Left cardiac atrium (tissue), 4 donors: ENCODE data around the gene PHLDA2. TPM values are rescaled to one million over a fixed set of nuclear protein-coding genes. Genes with fewer than 3 reads are reported as not detected.
"Not testable (repeated sequence)": the region's sequence is repeated elsewhere in the genome, so short reads cannot be mapped to it uniquely, and the experiment has no call there.

ENCODE experiments used
- ATAC-seq, 2 donors: fragments of 200-7000 bp; cut with Tn5 transposase; one replicate each; pipeline ENCODE4 v1.9.1; 2020; ENCODE audit warnings: mild to moderate bottlenecking in 2 of 2, moderate library complexity in 2 of 2
- DNase-seq: peaks from one replicate; pipeline ENCODE4 v3.0.0-alpha.2; 2020
- intact Hi-C, 2 donors: fragments of 100-400 bp; cut with DNase I; formaldehyde crosslinking; loops; one replicate each; pipeline versions ENCODE4 v1.14.1 to v1.15.1; 2022 to 2023
- total RNA-seq, 2 donors: library from RNA; stranded (reverse); fragmentation: NEBNext Ultra II Directional; extraction: Animal tissue kit (Norgen Biotek cat#: 25700); gene quantifications; one replicate each; pipeline ENCODE4 v1.2.1, GENCODE V29; 2021
- donor health status: DM: no; HTN: yes; CAD: no.
- donor health status: DM: no; HTN: yes; CAD: no; lungs with severe emphysema.
- donor health status: DM: yes; HTN: yes; CAD: no.
- donor health status: Dilated cardiomyopathy.

The PHLDA2 gene
- total RNA-seq, 2 donors from 2014 or later, result 2.2 to 3.4 TPM

DNA sequence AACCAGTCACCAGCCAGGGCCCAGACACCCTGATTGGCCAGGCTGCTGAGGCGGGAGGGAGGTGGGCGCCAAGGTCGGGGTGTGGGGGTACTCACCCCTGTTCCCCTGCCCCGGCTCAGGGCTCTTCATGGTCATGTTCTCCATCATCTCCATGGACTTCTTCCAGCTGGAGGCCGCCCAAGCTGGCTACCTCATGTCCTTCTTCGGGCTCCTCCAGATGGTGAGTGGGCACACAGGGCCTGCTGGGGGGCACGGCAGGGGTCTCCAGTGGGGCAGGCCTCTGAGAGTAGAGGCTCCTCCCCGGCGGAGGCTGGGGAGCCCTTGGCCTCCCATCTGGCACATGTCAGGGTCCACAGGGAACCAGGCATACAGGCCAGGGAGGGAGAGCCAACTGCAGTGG is 10.0 kb downstream of the PHLDA2 start:
- no peak for DNase-seq
- intact Hi-C loops, result no loop called here
- ATAC-seq, result no peak

DNA sequence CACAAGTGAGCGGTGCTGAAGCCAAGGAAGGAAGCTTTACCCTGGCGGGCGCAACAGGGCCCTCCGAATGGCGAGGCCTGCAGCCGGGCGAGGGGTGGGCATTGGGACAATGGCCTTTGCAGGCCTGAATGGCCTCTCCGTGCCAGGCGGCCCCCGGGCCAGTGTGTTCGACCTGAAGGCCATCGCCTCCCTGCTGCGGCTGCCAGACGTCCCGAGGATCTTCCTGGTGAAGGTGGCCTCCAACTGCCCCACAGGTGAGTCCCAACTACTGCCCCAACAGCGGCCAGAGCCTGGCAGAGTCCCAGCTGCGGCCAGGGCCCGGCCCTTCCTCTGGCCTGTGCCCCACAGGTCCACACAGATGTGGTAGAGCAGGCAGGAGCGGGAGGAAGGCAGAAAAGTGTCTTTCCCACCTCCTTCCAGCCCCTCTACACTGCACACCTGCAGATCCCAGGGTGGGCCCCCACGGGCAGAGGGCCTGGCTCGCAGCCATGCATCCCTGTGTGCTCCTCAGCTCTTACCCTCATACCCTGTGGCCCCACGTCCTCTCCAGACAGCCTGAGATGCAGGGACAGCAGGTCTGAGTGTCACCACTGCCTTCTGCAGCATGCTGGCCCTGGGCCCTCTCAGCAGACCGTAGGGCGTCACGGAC is 11.3 kb downstream of the PHLDA2 start:
- DNase-seq, result no peak
- intact Hi-C loops, result no loop called here
- no peak for ATAC-seq

DNA sequence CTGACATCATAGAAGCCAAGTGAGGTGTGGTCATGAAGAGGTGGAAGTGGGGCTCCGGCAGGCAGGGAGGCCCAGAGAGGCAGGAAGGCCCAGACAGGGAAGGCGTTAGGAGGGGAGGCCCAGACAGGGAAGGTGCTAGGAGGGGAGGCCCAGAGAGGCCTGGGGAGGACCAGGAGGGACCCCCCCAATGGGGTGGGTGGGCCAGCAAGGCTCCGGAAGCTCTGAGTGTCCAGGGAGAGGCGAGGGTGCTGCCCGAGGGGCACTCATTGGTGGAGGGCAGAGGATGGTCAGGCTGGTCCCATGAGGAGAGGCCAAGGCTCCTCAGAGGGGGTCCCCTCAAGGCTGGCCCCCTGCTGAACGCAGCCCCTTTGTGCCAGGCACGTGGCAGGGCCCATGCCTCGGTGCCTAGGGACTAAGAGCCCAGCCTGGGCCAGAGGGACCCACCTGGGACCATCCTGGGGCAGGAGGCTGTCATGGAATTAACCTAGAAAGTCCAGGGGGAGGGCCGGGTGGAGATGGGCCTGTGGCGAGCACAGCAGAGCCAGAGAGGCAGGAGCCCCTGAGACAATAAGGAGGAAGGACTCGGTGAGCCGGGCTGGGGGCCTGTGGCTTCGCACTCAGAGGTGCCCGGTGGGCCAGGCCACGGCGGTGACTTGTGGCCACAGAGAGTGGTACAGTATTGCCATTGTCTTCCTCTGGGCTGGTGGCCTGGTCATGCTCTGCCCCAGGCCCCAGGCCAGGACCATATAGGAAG is 12.2 kb downstream of the PHLDA2 start:
- intact Hi-C loops, result no loop called here
- ATAC-seq (no peak), DNase-seq (no peak)

DNA sequence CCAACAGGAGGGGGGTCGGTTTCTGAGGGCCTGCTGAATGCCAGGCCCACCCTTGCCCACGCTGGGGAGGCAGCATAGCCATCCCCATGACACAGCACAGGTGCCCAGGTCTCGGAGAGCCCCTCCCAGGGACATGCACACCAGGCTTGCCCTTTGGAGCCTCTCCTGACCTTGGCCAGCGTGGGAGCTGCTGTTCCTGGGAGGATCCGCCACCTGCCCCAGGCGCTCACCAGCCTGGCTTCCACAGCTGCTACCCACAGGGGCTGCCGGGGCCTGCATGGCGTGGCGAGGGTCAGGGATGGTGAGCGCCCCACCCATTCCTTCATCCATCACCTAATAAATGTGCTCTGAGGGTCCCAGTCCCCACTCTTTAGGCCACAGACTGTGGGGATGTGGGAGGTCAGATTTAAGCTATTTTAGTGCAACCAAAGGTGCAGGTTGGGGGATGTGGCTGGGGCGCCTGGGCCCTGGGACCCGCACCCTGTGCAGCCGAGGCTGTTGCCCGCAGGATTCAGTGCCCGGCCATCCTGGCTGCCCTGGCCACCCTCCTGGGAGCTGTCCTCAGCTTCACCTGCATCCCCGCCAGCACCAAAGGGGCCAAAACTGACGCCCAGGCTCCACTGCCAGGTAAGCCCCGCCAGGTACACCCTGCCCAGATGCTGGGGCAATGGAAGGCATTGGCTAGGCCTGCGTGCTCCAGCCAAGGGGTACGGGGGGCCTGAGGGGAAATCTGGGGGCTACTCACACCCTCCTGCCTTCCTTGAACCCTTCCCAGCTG is 12.9 kb downstream of the PHLDA2 start:
- DNase-seq (no peak), ATAC-seq (no peak)
- intact Hi-C loops, result no loop called here

DNA sequence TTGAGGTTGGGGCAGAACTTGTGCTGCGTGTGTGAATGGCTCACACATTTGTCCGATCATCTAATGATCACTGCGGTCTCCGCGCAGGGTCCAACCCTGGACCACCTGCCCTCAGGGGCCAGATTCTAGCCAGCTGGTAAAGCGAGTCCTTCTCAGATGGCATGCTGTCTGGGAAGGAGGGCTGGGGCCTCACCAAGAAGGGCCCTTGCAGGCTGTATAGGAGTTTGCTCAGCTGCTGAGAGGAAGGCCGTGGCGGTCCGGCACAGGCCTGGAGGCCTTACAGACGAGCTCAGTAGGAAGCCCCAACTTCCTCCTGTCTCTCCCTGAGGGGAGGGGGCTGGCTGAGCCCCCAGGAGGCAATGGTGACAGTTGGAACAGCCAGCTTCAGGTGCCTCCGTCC is 13.7 kb downstream of the PHLDA2 start:
- DNase-seq (no peak), ATAC-seq (no peak)
- intact Hi-C loops, result no loop called here

DNA sequence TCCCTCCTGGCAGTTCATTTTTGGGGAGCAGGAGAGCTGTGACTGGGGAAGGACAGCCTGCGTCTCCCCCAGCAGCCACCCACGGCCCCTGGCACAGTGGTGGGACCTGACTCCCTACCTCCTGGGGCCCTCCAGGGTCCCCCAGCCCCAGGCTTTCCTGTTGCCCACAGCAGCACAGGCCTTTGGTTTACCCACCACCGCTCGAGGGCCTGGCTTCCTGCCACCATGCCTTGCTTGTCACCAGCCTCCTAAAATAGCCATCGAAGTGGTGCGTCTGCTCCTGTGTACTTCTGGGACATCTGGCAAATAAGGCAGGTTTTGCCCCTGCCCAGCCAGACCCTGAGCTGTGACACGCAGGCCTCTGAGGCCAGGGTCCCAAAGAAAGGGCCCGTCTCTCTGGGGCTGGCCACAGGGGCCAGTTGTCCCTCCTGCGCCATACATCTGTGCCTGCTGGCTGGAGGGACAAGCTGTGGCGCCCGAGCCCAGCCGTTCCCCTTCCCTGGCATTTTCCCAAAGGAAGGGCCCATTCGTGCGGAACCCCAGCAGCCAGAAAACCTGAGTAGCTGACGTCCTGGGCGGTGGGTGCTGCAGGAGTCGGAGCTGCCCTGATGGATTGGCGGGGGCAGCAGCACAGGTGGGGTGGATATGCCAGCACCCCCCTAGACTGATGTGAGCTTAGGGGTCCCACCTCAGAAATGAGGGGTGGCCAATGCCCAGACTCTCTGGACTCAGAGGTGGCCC is 14.6 kb downstream of the PHLDA2 start:
- ATAC-seq (peak; percentile 30 to 76), DNase-seq (peak; percentile 69)
- intact Hi-C loops, result no loop called here

DNA sequence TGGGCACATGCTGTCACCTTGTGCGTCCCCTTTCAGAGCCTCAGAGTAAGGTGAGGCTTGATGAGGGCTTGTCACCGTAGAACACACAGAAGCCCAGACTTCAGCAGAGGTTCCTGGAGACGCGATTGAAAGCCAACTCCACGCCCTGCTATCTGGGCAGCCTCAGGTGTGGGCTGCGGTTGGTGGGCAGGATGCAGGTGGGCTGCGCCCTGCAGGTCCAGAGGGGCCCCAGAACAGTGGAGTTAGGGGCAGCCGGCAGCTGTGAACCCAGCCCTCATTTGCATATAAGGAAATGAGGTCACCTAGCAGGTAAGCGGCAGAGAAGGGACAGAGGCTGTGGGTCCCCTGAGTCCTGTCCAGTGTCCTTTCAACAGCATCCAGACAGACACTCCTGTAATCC is 15.4 kb downstream of the PHLDA2 start:
- ATAC-seq (no peak), DNase-seq (no peak)
- intact Hi-C loops, result no loop called here

DNA sequence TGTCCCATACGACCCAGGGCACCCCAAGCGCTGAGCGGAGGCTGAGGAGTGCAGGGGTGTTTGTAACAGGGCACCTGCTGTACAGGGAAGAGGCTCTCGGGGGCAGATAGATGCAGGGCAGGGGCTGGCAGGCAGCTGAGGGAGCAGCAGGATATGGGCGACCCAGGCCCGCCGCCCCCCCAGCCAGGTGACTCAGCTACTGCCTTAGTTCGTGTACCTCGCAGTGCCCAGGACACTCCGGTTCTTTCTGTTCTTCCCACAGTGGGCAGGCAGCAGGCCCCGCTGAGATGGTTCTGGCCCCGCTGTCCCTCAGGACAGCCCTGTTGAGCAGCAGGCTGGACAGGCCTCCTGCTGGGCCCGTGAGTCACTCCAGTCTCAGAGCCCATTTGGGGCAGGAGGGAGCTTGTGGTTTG is 16.2 kb downstream of the PHLDA2 start:
- no peak for DNase-seq
- ATAC-seq, result peak in 1 of 2 donors; percentile 12
- intact Hi-C loops, result no loop called here

DNA sequence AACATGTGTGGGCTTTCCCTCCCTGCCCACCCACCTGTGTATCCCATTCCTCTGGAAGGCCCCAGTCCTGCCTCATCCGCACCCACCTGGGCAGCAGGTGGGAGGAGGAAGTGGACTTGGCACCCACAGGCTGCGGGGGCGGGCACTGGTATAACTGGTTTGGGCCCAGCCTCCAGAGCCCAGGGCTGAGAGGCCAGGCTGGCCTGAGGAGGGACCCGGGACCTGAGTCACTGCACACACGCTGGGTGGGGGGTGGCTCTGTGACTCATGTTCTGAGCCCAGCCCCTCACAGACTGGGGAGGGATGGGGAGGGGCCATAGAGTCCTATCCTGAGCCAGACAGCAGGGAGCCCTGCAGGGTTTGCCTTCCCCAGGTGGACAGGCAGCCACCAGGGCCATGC is 16.7 kb downstream of the PHLDA2 start:
- ATAC-seq (peak in 1 of 2 donors; percentile 76), DNase-seq (no peak)

DNA sequence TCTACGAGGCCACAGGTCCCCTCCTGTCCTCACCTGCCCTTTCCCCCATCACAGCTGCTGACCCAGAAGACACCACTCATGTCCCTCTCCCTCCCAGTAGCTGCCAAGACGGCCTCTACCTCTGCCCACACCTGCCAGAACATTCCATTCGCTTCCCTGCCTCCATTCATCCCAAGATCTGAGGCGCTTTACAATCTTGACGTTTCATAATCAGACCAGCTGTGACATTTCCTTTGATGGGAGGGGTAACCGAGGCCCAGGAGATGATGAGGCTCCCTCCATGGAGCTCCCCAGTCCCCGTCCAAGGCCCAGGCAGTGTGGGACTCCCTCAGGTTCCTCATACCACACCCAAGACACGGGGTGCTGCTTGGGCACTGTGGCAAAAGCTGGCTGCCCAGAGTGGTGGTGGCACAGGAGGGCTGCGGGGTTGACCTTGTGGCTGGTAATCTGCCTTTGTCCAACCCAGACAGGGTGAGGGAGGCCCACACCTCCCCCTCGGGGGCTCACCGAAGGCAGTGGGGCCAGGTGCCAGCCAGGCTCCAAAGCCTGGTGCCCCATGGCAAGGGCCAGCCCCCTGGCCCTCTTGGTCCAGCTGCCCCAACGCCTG is 17.3 kb downstream of the PHLDA2 start:
- ATAC-seq, result no peak

More for the DNA sequence above, 16.7 kb downstream of the PHLDA2 start:
- intact Hi-C loops, result no loop called here

DNA sequence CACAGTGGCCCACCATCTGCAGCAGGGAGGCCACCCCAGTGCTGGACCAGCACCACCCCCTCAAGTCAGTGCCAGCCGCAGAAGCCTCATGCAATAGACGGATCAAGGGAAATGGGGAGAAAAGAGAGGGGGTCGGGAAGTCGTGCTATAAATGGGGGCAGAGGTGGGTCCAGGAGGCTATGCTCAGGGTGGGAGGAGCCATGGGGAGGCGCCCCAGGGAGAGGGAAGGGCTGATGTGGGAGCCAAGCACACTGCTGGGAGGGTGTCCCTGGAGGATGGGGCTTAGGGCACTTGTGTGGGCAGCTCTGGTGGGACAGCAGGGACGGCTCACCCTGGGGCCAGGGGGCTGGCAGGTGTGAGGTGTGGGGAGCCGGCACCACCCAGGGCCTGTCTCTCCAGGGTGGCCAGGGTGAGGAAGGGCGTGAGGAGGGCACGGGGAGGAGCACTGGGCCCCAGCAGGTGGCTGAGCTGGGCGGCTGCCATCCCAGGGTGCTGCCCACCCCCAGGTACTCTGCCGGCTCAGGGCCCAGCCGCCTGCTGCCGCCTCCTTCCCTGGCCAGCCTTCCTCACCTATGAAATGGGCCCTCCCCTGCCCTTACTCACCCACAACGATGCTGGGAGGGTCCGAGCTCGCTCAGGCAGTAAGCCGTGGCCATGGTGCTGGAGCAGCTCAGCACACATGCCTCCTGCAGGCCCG is 18.0 kb downstream of the PHLDA2 start:
- DNase-seq (no peak), ATAC-seq (no peak)
- intact Hi-C loops, result no loop called here

More for the DNA sequence above, 17.3 kb downstream of the PHLDA2 start:
- intact Hi-C loops, result no loop called here
- no peak for DNase-seq

DNA sequence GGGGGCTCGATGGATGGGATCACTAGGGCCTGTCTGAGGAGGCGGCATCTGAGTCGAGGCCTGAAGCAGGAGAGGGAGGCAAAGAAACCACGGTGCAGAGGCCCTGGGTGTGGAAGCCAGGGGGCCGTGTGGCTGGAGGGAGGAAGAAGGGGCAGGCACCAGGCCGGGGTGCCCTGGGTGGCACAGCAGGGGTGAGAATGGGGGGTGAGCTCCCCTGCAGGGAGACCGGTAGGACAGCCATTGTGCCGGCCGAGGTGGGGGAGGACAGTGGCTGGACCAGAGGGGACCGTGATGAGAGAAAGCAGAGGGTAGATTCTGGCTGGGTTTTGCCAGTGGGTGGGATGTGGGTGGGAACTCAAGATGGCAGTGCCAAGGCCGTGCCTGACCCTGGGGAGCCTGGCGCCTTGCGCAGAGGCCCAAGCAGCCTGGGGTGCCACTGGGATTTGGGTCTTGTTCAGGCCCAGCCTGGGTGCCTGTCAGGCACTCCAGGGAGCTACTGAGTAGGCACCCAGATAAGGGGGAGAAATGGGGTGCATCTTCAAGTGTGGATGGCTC is 18.7 kb downstream of the PHLDA2 start:
- ATAC-seq, result no peak
- intact Hi-C loops, result no loop called here

DNA sequence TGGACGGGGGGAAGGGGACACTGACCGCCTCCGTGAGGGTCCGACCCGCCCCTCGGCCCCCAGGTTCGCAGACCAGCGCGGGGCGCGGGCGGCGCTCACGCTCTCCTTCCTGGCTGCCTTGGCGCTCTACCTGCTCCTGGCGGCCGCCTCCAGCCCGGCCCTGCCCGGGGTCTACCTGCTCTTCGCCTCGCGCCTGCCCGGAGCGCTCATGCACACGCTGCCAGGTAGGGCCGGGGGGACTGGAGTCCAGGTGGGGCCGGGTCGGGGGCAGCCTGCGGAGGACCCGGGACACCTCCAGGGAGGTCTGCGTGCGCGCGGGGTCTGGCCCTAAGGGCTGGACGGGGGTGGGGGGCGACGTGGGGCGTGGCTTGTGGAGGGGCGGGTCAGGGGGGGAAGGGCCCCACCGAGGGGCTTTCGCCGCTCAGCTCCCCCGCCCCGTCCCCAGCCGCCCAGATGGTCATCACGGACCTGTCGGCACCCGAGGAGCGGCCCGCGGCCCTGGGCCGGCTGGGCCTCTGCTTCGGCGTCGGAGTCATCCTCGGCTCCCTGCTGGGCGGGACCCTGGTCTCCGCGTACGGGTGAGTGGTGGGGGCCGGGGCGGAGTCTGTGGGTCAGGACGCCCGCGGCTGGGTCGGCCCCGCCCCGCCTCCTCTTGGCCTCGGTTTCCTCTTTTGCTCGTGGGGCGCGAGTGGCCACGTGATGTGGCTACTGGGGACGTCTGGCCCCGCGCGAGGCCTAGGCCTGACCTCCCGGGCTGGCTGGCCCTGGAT is 19.9 kb downstream of the PHLDA2 start:
- no peak for ATAC-seq
- intact Hi-C loops, result no loop called here
- no peak for DNase-seq

More for the DNA sequence above, 18.7 kb downstream of the PHLDA2 start:
- no peak for DNase-seq

DNA sequence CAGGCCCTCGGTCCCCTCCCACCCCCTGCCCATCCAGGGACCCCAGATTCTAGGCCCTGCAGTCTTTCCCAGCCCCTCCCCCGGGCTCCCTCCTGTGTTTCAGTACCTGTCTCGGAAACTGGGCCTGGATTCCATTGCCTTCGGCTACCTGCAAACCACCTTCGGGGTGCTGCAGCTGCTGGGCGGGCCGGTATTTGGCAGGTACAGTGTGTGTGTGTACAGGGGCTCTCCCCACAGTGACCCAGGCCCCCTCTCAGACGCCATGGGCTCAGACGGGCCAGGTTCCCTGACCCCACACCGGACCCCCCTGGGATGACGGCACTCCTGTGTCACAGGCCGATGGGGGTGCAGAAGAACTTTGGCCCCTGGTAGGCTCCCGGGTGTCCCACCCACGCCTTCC is 21.1 kb downstream of the PHLDA2 start:
- no peak for DNase-seq
- intact Hi-C loops, result no loop called here
- ATAC-seq, result no peak

DNA sequence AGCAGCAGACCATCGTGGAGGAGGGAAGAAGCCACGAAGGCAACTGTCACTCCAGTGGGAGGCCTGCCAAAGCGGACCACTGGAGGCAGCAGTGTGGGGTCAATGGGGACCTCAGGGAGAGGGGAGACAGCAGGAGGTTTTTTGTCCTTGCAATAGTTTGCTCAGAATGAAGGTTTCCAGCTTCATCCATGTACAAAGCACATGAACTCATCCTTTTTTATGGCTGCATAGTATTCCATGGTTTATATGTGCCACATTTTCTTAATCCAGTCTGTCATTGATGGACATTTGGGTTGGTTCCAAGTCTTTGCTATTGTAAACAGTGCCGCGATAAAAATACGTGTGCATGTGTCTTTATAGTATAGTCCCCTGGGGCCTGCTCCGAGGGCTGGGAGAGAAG is 23.9 kb downstream of the PHLDA2 start:
- ATAC-seq, intact Hi-C loops, DNase-seq: not testable (repeated sequence)

DNA sequence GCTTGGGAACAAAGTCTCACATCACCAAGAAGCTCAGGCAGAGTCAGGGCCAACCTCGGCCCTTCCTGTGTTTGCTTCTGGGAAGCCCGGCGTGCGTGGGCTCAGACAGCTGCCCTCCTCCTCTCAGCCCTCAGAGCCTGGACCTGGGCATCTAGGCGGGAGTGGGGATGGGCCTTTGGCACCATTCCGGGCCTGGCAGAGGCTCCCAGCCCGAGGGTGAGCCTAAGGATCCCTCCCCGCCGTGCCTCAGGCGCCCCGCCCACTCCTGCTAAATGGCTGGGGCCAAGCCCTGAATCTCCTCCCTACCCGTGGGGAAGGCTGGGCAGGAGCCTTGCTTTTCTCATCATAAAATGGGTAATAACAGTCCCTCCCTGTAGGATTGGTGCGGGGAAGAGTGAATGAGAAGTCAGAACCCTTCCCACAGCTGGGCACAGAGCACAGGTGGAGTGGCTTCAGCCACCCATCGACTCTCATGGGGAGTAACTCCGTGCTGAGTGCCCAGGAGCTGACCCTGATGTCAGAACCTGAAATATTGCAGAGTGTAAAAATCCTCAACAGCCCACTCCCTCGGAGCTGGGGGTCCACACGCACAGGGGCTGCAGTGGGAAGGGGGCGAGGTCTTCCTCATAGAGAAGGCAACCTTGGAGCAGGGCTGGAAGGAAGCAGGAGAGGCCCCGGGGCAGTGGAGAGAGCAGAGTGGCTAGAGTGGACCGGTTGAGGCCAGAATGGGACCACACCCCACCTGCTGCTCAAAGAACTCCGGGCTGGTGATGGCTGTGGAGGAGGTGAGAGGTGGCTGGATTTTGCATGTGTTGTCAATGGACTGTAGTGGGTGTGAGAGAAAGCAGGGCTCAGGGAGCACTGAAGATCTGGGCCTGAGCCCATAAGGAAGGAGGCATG is 24.8 kb downstream of the PHLDA2 start:
- intact Hi-C loops, result no loop called here
- DNase-seq, result peak; percentile 52
- peak in 1 of 2 donors; percentile 37 for ATAC-seq

DNA sequence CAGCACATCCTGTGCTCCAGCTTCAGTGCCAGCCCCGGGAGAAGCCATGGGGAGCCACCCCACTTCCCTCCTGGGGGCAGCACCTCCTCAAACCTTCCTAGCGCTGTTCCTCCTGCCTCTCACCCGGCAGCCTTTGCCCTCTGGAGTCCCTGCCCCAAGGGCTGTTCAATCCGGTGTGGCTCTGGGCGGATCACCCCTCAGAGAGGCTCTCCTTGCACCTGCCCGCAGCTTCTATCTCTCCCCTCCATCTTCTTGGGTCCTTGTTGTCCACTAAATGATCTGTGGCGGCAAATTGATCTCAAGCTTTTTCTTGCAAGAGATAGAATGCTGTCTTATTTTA is 25.6 kb downstream of the PHLDA2 start:
- DNase-seq (no peak), ATAC-seq (no peak)
- intact Hi-C loops, result no loop called here
